Measurements from ENCODE around the gene C1QTNF7.

C1QTNF7 gene

GRCh38 chr4:15458616-15459015 lies 30.8 kb downstream of the C1QTNF7 start:
- no peak for DNase-seq

DNA sequence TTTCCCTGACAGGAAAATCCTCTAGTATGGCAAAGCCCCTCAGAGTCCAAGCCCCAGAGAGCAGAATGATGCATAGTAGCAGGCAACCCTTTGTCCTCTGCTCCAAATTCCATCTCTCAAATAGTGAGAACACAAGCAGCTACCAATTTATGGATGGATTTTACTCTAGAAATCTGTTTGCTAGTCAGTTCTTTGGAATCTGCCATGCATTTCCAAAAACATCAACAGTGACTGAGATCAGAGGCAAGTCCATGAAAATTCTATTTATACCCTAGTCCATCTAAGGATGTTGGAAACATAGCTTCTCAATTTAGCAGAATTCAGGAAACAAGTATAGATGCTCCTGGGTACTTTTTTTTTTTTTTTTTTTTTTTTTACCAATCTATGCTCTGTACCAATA lies 31.9 kb downstream of the C1QTNF7 start:
- DNase-seq, result no peak

GRCh38 chr4:15466596-15466995 lies 38.8 kb downstream of the C1QTNF7 start:
- DNase-seq, result no peak

GRCh38 chr4:15469402-15470127 lies 41.7 kb downstream of the C1QTNF7 start, which contains the start of gene CC2D2A:
Gene CC2D2A, plus strand, starts transcription at chr4:15469882. Its CDS starts 6,051 bp downstream, at chr4:15475933.
- no peak for DNase-seq

GRCh38 chr4:15470128-15470475 lies 42.3 kb downstream of the C1QTNF7 start:
- no peak for DNase-seq

DNA sequence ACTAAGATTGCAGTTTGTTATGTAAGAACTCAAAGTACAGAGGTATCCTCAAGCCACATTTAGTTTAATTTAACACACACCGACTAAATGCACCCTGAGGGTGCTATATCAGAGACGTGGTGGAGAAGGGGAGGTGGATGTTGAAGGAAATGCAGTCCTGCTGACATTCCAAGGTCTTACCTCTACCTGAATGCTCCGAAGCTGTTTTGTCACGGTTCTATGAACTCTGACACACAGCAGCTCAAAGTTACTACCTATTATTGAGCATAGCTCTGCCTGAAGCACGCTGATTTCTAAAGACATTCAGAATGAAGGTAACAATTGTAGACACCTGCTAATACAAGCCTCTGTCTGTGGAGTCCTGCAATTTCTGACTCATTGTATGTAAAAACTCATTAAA lies 48.6 kb downstream of the C1QTNF7 start:
- DNase-seq, result no peak

- no peak for DNase-seq
These were observed 50.9 kb downstream of the C1QTNF7 start for GRCh38 chr4:15478724-15479088.

DNA sequence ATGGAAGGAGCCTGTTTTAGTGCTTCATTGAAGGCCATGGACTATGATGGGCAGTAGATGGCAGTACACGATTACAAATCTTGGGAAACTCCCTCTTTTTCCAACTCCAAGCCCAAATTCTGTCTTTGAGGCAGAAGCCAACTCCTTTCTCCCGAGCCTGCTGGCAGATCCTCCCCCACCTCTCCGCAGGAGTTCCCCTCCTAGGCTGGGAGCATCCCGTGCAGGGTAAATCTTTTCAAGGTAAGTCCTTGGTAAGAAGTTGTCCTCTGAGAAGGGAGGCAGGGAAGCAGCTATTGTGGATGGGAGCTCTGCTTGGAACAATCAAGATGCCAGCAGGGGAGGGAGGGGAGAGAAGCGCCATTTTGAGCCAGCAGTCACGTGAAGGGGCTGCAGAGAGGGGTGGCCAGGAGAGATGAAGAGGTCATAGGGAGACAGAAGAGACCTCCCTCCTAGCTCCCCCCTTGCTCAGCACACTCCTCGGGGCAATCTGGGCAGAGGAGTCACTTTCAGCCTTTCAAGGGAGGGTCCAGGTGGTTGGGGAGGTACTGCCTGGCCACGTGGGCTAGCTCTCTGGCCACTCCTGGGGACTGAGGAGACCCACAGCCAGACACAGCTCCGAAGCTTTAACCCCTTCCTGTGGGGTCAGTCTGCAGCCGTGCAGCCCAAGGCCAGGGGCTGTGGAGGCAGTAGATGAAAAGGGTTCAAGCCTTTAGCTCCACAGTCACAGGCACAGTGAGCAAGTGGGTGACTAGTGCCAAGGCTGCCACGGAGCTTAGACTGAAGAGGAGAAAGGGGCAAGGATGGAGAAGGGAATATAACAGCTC lies 51.5 kb downstream of the C1QTNF7 start:
- peak; percentile 57 for DNase-seq

GRCh38 chr4:15479913-15480185 lies 52.0 kb downstream of the C1QTNF7 start:
- no peak for DNase-seq

- no peak for DNase-seq
These were observed 54.3 kb downstream of the C1QTNF7 start for GRCh38 chr4:15481961-15482745.

- no peak for DNase-seq
These were observed 55.0 kb downstream of the C1QTNF7 start for GRCh38 chr4:15482842-15483241.

DNA sequence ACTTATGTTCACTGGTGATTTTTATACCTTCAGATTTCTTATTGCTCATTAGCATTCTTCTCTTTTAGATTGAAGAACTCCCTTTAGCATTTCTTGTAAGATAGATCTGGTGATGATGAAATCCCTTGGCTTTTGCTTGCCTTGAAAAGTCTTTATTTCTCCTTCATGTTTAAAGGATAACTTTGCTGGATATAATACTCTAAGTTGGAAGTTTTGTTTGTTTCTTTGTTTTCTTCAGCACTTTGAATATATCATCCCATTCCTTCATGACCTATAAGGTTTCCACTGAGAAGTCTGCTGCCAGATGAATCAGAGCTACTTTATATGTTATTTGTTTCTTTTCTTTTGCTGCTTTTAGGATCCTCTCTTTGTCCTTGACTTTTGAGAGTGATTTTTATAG lies 60.3 kb downstream of the C1QTNF7 start:
- DNase-seq, result no peak

DNA sequence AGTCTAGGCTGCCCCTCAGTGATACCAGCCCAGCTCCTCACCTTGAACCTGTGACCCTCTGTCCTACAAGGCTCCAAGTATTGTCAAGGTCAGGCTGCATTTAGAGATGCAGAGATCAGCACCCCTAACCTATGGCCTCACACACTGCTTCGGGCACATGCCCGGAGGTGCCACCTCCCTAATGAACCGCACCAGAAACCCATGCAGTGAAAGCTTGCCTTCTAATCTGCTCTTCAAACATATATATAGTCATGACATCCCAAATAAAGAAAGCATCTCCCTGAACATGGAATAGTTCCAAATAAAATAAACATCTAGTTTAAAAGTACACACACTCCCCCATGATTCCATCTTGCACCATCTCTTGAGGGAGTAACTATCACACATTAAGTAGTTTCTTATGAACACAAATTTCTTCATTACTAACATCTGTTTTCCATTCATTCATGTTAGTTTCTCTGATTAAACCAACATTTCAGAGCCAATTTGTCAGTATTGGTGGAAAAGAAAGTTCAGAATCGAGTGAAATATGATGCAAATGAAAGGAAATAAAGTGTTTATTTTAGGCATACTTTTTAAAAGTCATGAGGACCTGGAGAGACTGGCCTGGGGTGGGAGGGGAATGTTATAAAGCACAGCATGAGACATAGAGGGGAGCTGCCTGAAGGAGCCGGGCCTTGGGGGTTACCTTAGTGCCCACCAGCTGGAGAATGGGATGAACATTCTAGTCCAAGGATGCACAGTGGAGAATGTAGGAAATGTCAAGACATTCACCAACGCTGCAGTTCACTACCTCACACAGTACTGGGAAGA lies 61.0 kb downstream of the C1QTNF7 start:
- no peak for DNase-seq

DNA sequence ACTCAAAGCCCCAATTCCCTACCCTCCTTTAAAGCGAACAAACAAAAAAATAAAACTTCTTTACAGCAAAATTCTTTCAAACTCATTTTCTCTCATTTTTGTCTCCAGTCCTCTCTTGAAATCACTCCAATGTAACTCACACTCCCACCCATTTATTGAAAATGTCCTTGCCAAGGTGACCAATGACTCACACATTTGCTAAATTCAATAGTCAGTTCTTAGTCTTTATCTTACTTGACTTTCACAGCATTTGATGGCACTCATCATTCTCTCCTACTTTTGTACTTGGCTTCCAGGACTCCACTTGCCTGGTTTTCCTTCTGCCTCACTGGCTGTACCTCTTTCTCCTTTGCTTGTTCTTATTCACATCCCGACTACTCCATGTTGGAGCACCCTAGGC lies 61.7 kb downstream of the C1QTNF7 start:
- no peak for DNase-seq

DNA sequence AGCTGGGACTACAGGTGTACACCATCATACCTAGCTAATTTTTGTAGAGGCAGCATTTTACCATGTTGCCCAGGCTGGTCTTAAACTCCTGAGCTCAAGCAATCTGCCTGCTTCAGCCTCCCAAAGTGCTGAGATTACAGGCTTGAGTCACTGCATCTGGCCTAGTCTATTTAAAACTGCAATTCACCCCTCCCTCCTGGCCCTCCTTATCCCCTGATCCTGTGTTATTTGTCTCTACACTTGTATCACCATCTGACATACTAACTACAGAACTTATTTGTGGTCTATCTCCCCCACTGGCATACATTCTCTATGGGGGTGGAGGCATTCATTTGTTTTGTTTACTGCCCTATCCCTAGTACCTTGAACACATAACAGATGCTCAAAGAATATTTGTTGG lies 65.6 kb downstream of the C1QTNF7 start:
- DNase-seq, result no peak

DNA sequence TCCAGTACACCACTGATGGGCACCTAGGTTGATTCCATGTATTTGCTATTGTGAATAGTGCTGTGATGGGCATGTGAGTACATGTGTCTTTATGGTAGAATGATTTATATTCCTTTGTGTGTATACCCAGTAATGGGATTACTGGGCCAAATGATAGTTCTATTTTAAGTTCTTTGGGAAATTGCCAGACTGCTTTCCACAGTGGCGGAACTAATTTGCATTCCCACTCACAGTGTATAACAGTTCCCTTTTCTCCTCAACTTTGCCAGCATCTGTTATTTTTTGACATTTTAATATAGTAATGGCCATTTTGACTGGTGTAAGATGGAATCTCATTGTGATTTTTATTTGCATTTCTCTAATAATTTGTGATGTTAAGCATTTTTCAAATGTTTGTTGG lies 67.8 kb downstream of the C1QTNF7 start:
- no peak for DNase-seq

Data from NCI-H1105 (cell line).